Immature natural killer cell (primary cell): ENCODE data around the gene NES. TPM values are rescaled to one million over a fixed set of nuclear protein-coding genes. Genes with fewer than 3 reads are reported as not detected.
A peak's percentile ranks its signal among the peaks of the same experiment; 100 is the strongest.

ENCODE experiments used
- DNase-seq, 3 donors: peaks; one replicate each; pipeline ENCODE4 v3.0.0; 2022; ENCODE audit warnings: mixed read lengths in 1 of 3
- H3K27ac Mint-ChIP-seq, 6 donors: one replicate each; pipeline ENCODE4 v1.8.0; 2020; ENCODE audit warnings: mixed read lengths in 6 of 6, mild to moderate bottlenecking in 5 of 6, inconsistent platforms in 4 of 6, moderate library complexity in 3 of 6
- H3K27me3 Mint-ChIP-seq, 3 donors: one replicate each; pipeline ENCODE4 v1.8.0; 2020 to 2021; ENCODE audit warnings: low read depth in 3 of 3, mild to moderate bottlenecking in 3 of 3, mixed read lengths in 3 of 3, moderate library complexity in 3 of 3, inconsistent platforms in 1 of 3
- H3K36me3 Mint-ChIP-seq, 3 donors: one replicate each; pipeline ENCODE4 v1.8.0; 2020; ENCODE audit warnings: mixed read lengths in 3 of 3, inconsistent platforms in 2 of 3, mild to moderate bottlenecking in 2 of 3
- H3K4me1 Mint-ChIP-seq, 2 donors: one replicate each; pipeline ENCODE4 v1.8.0; 2020; ENCODE audit warnings: inconsistent platforms in 2 of 2, mild to moderate bottlenecking in 2 of 2, mixed read lengths in 2 of 2, moderate library complexity in 1 of 2
- H3K4me3 Mint-ChIP-seq, 5 donors: one replicate each; pipeline ENCODE4 v1.8.0; 2020; ENCODE audit warnings: mild to moderate bottlenecking in 5 of 5, mixed read lengths in 5 of 5, inconsistent platforms in 3 of 5, moderate library complexity in 3 of 5
- H3K9me3 Mint-ChIP-seq, 6 donors: one replicate each; pipeline ENCODE4 v1.8.0; 2020; ENCODE audit warnings: mild to moderate bottlenecking in 6 of 6, mixed read lengths in 6 of 6, inconsistent platforms in 4 of 6, moderate library complexity in 3 of 6
- polyA plus RNA-seq, 3 donors: library from polyadenylated mRNA; unstranded; fragments of 300-500 nt; fragmentation: Illumina TruSeq; gene quantifications; one replicate each; pipeline ENCODE4 v1.2.3, GENCODE V29; 2021

Gene NES
- polyA plus RNA-seq, 3 donors from 2014 or later, result not detected

DNA sequence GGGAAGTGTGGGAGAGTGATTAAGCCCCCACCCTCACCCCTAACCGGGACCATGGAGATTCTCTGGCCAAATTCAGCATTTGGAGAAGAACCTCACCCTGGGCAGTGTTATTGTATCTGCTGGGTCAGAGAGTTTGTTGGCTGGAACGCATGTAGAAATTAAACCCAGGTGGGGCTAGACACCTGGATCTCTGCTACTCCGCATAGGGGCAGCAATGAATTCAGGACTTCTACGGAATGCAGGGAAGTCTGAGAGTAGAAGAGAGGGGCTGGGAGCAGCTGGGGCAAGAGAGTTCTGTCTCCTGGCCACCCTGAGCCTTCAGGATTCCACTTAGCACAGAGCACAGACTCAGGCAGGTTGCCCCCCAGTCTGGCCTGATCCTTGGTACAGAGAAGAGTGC lies 31.8 kb upstream of the NES start:
- no peak overlapping the region for H3K4me3 Mint-ChIP-seq

DNA sequence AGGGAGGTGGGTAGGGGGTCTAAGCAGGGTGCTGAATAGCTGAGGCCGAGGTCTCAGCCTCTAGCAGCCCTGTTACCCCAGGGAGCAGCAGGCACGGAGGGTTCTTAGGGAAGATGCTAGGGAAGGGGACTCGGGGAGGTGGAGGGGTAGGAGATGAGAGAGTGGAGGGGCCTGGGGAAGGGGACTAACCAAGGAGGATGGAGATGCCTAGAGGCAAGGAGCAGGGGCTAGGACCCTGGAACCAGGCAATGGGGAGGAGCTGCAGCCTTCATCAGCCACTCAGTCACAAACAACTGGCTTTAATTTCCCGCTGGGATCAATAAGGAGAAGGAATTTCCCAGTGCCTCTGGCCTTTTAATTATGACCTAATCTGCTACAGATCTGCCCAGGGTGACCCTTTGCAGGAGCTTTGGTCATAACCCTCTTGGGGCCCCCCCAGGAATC lies 31.0 kb upstream of the NES start:
- Mint-ChIP-seq H3K4me3 (no peak overlapping the region), H3K9me3 (no peaks in the 10 kb centered on the region), H3K36me3 (no peaks in the 10 kb centered on the region), H3K4me1 (peaks cover 30 to 32% of the 10 kb centered on the region in 2 donors), H3K27ac (no peak overlapping the region), H3K27me3 (peaks cover 3 to 12% (median 9%) of the 10 kb centered on the region in 3 donors)
- DNase-seq, result no peak

More for the DNA sequence above, 31.8 kb upstream of the NES start:
- no peak for DNase-seq
- Mint-ChIP-seq H3K4me1 (peaks cover 28 to 31% of the 10 kb centered on the region in 2 donors), H3K27me3 (peaks cover 0 to 8% (median 4%) of the 10 kb centered on the region in 3 donors), H3K9me3 (no peaks in the 10 kb centered on the region), H3K36me3 (no peaks in the 10 kb centered on the region), H3K27ac (no peak overlapping the region)

DNA sequence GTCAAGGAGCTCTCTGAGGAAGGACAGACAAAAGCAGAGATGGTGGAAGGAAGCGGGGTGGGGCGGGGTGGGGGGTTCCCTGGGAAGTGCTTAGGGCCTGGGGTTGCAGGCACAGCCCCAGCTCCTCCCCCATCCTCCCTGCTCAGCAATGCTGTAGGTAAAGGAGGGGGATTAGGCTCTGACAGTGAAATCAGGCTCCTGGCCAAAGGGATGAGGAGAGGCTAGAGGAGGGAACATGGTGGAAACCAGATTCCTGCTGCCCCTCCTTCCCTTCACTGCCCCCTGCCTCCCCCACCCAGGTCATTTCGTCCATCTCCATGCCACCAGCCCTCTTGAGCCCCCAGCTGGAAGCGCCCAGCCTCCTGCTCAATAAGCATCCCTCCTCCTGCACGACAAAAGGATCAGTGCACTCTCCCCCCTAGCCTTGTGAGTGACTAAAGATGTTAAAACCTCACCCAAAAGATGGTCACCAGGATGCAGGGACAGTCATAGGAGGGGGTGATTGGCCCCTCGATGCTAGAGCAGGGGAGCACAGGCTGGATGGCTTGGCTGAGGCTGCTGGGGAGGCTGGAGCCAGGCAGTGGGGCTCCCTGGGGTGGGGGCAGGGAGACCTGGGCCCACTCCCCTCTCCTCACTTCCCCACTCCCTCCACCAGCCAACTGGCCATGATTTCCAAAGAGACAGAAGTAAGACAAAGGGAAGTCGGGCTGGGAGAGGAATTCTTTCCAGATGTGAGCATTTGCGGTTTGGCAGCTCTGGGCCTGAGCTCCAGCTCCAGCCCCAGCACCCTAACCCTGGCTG lies 30.4 kb upstream of the NES start:
- Mint-ChIP-seq H3K9me3 (no peaks in the 10 kb centered on the region), H3K27ac (no peak overlapping the region), H3K4me1 (peaks cover 30 to 32% of the 10 kb centered on the region in 2 donors), H3K27me3 (peaks cover 7 to 17% (median 11%) of the 10 kb centered on the region in 3 donors), H3K4me3 (peak overlapping the region; percentile 66 to 82 (median 72)), H3K36me3 (no peaks in the 10 kb centered on the region)
- no peak for DNase-seq

DNA sequence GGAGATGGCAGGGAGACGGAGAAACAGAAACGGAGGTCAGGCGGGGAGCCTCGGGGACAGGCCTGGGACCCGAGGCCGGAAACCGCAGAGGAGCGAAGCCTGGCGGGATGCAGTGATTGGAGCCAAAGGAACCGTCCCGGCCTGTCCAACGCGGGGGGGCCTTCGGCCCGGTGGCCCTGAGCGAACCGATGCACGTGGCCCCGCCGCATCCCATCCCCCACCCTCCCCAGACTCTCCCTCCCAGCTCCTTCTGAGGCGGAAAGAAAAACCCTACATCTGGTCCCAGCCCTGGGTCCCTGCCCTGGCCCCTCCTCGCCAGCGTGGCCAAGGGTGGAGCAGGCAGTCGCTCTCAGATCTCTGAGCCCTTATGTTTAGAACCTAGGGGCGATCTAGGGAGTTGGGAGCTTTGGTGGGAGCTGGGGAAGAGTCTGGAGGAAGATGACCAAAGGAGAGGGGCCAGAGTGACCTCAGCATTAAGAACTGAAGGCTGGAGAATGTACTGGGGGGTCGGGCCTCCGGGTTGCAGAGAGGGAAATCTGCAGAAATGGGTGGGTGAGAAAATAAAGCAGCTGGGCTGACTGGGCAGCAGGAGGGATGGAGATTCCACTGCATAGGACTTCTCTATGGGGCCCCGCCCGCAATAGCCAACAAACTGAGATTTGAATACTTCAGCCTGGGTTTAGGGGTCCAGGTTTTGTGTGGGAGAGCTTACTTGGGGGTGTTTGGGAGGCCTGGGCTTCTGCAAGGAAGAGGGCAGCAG lies 29.6 kb upstream of the NES start:
- Mint-ChIP-seq H3K27me3 (peaks cover 7 to 14% (median 11%) of the 10 kb centered on the region in 3 donors), H3K36me3 (no peaks in the 10 kb centered on the region), H3K9me3 (no peaks in the 10 kb centered on the region), H3K4me1 (peaks cover 30 to 32% of the 10 kb centered on the region in 2 donors), H3K4me3 (peak overlapping the region; percentile 77 to 85 (median 82)), H3K27ac (peak overlapping the region in 1 of 6 donors; percentile 55)
- no peak for DNase-seq

DNA sequence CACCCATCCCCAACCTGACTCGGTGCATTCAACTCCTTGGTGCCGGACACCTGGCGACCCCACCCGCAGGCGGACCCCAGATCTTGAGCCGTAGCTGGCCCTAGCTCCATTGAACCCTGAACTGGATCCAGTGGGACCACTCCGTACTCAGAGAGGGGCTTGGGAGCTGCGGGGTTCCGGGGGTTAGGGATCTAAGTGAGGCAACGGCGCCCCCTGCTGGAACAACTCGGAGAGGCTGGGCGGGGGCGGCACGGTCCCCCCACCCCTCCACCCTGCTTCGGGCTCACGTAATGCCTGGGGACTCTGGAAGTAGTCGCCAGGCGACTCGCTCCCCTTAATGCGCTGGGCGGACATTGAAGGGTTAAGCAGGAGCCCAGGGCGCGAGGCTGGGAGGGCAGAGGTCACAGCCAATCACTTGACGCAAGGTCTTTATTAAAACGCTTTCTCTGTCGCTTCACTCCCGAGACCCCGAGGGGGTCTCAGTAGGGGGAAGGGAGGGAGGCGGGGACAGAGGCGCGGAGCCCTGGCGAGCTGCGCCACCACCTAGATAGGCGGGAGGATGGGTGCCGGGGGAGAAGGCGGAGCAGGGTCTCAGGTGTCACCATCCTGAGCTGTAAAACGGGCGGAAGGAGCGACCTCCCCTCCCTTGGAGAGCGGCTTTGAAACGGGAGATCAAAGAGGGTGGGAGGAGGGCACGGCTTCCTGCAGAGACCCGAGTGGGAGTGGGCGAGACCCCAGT lies 28.9 kb upstream of the NES start:
- Mint-ChIP-seq H3K4me1 (peaks cover 30 to 32% of the 10 kb centered on the region in 2 donors), H3K27me3 (peaks cover 8 to 14% (median 11%) of the 10 kb centered on the region in 3 donors), H3K4me3 (peak overlapping the region; percentile 77 to 85 (median 82)), H3K27ac (peak overlapping the region in 2 of 6 donors; percentile 56 to 70), H3K36me3 (peaks cover 0 to 3% (median 0%) of the 10 kb centered on the region in 3 donors), H3K9me3 (no peaks in the 10 kb centered on the region)
- peak; percentile 48 to 54 (median 53) for DNase-seq

DNA sequence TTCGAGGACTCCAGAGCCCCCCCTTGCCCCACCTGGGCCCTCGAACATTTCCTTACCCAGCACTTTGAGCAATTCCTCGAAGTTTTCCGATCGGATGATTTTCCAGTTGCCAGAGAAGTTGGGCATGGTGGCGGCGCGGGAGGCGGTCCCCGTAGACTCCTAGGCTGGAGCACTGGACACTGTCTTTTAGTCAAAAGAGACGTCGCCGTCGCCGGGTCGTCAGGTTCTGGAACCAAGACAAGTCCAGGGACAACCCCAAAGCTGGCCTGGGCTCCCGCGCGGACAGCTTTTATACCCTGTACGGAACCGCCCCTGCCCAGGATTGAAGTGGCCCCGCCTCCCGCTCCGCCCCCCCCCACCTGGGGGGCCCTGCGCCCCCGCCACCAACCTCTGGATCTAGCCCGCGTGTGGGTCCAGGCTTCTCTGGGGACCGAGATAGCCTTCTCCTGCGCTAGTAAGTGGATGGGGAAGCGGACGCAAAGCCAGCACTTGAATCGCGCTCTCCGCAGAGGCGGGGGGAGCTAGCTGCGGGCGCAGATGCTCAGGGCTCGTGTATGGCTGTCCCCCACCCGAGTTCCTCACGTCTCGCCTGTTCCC lies 28.2 kb upstream of the NES start, which contains the start of gene CRABP2:
Gene CRABP2, minus strand, starts transcription at position 263 of the 597 bp plus-strand sequence. Its CDS starts 137 bp downstream, at position 126.
- peak in 1 of 3 donors; percentile 37 for DNase-seq
- Mint-ChIP-seq H3K4me1 (peaks cover 30 to 32% of the 10 kb centered on the region in 2 donors), H3K27ac (peak within 1 kb of the TSS in 2 of 6 donors; percentile 56 to 70), H3K27me3 (peaks cover 11 to 17% (median 12%) of the 10 kb centered on the region in 3 donors), H3K9me3 (no peaks in the 10 kb centered on the region), H3K36me3 (peaks cover 0 to 3% (median 0%) of the 10 kb centered on the region in 3 donors), H3K4me3 (peak within 1 kb of the TSS; percentile 77 to 85 (median 82))

DNA sequence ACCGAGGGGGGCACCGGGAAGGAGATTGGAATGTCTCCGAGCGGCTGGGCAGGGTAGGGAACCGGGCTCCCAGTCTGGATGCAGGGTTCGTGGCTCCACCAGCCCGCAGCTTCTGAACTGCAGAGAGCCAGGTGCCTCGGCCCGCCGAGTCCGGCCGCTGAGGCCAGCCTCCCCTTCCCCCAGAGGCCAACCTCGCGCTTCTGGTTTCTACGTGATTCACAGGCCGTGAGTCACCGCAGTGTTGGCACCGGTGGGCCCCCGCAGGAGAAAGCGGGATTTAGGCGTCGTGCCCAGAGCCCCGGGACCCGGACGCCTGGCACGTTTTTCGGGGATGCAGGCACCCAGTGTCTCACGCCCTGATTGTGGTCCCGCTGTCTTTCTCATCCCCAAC lies 27.7 kb upstream of the NES start:
- Mint-ChIP-seq H3K4me3 (peak overlapping the region; percentile 73 to 85 (median 77)), H3K27me3 (peaks cover 11 to 16% (median 12%) of the 10 kb centered on the region in 3 donors), H3K9me3 (no peaks in the 10 kb centered on the region), H3K36me3 (peaks cover 0 to 3% (median 0%) of the 10 kb centered on the region in 3 donors), H3K4me1 (peaks cover 30 to 32% of the 10 kb centered on the region in 2 donors), H3K27ac (no peak overlapping the region)
- peak in 1 of 3 donors; percentile 11 for DNase-seq

DNA sequence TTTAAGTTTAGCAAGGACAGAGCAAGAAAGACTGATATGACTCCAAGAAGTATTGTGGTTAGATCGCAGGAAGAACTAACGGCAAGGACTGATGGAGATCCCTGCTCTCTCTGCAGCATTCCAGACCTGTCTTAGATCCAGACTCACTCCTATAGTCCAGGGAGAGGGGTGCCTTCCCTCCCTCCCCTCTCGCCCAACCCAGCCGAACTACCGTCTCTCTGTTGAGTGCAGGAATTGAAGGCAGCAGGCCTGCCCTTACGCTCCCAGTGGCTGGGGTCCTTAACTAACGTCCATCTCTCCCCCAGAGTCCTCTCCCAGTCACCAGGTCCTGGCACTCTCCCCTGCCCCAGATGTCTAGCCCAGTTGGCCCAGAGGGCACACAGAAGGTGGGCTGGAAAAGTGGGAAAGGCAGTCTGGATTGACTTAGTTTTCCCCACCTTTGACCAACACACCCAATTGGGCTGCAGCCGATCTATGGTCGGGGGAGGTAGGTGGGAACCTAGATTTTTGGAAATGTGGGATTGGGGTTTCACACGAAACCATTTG lies 27.0 kb upstream of the NES start:
- Mint-ChIP-seq H3K9me3 (no peaks in the 10 kb centered on the region), H3K4me3 (peak overlapping the region; percentile 29 to 66 (median 51)), H3K4me1 (peaks cover 30 to 32% of the 10 kb centered on the region in 2 donors), H3K27ac (no peak overlapping the region), H3K27me3 (peaks cover 11 to 15% (median 14%) of the 10 kb centered on the region in 3 donors), H3K36me3 (peaks cover 0 to 3% (median 0%) of the 10 kb centered on the region in 3 donors)
- DNase-seq, result no peak

DNA sequence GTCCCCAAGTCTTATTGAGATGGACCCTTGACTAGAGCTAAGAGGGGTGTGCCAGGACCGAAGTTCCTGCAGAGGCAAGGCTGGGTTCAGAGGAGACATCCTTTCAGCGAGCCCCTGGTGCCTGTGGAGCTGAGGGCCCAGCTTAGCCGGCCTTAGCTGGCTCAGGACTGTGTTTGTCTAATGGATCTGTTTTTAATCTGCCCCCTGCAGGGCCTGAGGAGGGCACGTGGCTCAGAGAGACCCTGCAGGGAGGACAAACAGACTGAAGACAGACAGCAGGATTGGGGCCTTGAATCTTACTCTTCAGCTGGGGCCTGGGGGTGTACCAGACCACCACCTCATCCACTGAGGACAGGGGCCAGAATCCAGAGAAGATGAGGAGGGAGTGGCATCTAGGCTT lies 26.5 kb upstream of the NES start:
- DNase-seq, result no peak
- H3K4me3 Mint-ChIP-seq, result peak overlapping the region in 2 of 5 donors; percentile 49 to 58
- H3K27ac Mint-ChIP-seq, result no peak overlapping the region
- peaks cover 30 to 32% of the 10 kb centered on the region in 2 donors for H3K4me1 Mint-ChIP-seq
- H3K27me3 Mint-ChIP-seq, result peaks cover 11 to 15% (median 14%) of the 10 kb centered on the region in 3 donors
- peaks cover 0 to 7% (median 3%) of the 10 kb centered on the region in 3 donors for H3K36me3 Mint-ChIP-seq
- no peaks in the 10 kb centered on the region for H3K9me3 Mint-ChIP-seq

DNA sequence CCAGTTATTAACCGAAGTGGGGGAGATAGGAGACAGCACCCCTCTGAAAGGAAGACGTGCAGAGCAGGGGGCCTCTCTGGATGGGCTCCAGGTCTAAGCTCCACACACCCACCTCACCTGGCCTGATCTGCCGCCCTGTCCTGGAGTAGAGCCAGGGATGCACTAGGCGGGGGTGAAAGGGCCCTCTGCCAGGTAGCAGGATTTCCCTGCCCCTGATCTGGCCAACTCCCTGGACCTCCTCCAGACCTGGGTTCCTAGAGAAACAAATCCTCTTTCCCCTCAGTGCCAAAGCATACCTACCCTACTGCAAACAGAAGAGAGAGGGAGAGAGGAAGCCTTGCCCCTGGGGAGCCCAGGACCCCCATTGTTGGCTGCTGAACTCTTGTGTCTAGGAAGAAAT lies 26.1 kb upstream of the NES start:
- H3K36me3 Mint-ChIP-seq, result peaks cover 0 to 8% (median 3%) of the 10 kb centered on the region in 3 donors
- no peak overlapping the region for H3K27ac Mint-ChIP-seq

DNA sequence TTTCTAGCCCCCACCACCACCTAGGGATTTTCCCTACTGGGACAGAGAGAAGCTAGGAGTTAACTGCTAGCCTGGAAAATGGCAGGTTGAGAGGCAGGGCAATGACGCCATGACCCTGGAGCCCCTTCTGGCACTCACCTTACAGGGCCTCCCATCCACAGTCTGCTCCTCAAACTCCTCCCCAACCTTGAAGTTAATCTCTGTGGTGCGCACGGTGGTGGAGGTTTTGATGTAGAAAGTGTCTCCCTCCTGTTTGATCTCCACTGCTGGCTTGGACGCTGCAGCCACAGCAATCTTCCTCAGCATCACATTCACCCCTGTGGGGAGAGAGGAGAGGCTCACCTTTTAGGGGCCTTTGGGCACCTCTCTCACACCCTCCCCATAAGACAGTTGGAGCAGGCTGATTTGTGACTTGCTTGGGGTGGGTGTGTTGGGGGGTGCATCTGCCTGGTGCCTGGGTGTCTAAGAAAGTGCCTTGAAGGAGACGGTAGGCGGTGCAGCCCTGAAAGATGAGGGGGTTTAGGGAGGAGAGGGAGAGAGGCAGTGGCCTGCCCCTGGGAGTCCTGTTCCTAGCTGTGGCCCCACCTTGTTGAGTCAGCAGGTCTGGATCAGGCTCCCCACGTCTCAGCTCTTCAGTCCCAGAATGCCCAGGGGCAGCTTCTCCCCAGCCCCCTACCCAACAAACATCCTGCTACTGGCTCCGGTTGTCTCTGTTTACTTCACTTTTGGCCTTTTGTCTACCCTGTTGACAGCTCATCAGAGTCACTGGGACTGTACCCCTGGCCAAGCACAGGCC lies 23.7 kb upstream of the NES start:
- Mint-ChIP-seq H3K27ac (no peak overlapping the region), H3K9me3 (no peaks in the 10 kb centered on the region), H3K27me3 (peaks cover 11 to 27% (median 19%) of the 10 kb centered on the region in 3 donors), H3K36me3 (peaks cover 3 to 11% (median 5%) of the 10 kb centered on the region in 3 donors), H3K4me3 (no peak overlapping the region), H3K4me1 (peaks cover 19% of the 10 kb centered on the region in 2 donors)
- no peak for DNase-seq

More for the DNA sequence above, 26.1 kb upstream of the NES start:
- DNase-seq, result no peak
- Mint-ChIP-seq H3K4me1 (peaks cover 30 to 32% of the 10 kb centered on the region in 2 donors), H3K4me3 (no peak overlapping the region), H3K27me3 (peaks cover 11 to 15% (median 14%) of the 10 kb centered on the region in 3 donors), H3K9me3 (no peaks in the 10 kb centered on the region)

DNA sequence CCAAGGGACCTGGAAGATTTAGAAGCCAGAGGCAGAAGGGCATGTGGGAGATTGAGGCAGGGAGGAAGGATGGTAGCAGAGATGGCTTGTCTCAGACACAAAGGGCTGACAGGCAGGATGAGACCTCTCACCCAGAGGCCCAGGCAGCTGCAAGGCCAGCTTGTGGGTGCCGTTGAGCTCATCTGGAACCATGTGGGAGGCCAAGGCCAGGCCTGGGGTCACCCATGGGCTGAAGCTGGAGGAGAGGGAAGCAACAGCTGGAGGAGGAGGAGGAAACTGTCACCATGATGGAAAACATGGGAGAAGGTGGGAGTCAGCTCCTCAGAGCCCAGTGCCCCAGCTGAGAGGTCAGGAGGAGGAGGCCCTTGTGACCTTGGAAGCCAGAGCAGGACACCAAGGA lies 21.8 kb upstream of the NES start:
- H3K27me3 Mint-ChIP-seq, result peaks cover 9 to 27% (median 18%) of the 10 kb centered on the region in 3 donors
- H3K36me3 Mint-ChIP-seq, result peaks cover 3 to 11% (median 5%) of the 10 kb centered on the region in 3 donors
- H3K27ac Mint-ChIP-seq, result no peak overlapping the region
- no peak for DNase-seq
- H3K9me3 Mint-ChIP-seq, result no peaks in the 10 kb centered on the region
- peaks cover under 1 to 2% of the 10 kb centered on the region in 2 donors for H3K4me1 Mint-ChIP-seq
- no peak overlapping the region for H3K4me3 Mint-ChIP-seq
